ENCODE data around the gene ITPKC.
"Not testable (repeated sequence)": the region's sequence is repeated elsewhere in the genome, so short reads cannot be mapped to it uniquely, and the experiment has no call there.

ITPKC gene

DNA sequence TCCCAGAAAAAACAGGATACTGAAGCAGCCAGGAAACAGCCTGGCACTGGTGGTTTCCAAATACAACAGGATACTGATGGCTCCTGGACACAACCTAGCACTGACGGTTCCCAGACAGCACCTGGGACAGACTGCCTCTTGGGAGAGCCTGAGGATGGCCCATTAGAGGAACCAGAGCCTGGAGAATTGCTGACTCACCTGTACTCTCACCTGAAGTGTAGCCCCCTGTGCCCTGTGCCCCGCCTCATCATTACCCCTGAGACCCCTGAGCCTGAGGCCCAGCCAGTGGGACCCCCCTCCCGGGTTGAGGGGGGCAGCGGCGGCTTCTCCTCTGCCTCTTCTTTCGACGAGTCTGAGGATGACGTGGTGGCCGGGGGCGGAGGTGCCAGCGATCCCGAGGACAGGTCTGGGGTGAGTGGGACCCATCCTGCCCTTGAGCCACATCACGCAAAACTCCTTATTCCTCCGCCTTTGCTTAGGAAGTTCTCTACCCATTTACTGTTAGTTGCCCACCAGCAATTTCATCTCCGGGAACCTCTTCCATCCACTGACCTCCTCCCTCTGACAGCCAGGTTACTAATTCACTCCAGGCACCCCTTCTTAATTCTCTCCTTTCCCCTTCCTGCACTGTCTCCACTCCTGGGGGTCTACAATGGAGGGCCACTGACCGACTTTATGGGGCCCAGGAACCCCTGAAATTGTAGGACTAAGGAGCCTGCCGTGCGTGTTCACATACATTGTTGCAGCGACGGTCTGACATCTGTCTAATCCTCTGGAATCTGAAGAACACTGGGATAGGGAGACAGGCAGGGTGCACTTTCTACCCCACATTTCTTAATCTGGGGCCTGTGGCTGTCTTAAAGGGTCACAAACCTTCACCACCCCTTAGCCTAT lies 1.2 kb downstream of the ITPKC start:
- DNase-seq: no peak

DNA sequence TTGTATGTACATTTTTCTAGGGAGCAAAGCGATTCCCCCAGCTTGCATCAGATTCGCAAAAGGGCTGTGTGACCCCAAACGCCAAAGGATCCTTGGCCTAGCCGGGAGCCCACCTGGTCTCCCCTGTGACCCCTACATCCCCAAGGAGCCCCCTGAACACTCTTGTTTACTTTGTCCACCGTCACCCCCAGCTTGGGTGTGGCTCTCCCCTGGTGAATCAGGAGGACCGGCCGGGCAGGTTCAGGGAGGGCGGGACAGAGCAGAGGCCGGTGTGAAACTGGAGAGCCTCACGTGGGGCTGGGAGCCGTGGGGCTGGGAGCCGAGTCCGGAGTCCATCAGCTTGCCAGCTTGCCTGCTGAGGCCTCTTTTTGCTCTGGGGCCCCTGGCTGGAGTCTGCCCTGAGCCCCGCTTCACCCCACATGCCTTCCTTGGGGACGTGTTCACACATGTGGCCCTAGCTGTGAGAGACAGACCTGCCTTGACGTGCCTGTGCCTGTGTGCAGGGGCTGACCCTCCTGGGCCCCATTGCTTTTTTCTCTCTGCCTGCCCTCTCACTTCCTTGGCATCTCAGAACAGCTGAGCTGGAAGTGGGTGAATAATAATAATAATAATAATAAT lies 2.0 kb downstream of the ITPKC start:
- DNase-seq: peak; percentile 23

DNA sequence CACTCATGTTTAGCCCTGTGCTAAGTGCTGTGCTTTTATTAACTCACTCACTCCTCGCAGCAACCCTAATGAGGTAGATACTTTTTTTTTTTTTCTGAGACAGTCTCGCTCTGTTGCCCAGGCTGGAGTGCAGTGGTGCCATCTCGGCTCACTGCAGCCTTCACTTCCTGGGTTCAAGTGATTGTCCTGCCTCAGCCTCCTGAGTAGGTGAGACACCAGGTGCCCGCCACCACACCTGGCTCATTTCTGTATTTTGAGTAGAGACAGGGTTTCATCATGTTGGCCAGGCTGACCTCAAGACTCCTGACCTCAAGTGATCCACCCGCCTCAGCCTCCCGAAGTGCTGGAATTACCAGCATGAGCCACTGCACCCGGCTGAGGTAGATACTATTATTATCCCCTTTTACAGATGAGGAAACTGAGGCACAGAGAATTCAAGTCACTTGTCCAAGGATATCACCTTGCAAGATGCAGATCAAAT lies 2.5 kb downstream of the ITPKC start:
- DNase-seq: no peak

DNA sequence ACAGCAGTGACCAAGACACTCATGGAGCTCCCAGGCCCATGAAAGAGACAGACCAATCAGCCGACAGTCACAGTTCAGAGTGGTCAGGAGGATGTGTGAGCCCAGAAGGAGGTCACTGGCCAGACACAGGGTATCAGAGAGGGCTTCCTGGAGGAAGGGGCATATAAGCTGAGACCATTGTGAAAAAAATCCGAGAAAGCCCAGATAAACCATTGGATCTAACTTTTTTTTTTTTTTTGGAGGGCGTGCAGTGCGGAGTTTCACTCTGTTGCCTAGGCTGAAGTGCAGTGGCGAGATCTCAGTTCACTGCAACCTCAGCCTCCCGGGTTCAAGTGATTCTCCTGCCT lies 4.2 kb downstream of the ITPKC start:
- DNase-seq: no peak

DNA sequence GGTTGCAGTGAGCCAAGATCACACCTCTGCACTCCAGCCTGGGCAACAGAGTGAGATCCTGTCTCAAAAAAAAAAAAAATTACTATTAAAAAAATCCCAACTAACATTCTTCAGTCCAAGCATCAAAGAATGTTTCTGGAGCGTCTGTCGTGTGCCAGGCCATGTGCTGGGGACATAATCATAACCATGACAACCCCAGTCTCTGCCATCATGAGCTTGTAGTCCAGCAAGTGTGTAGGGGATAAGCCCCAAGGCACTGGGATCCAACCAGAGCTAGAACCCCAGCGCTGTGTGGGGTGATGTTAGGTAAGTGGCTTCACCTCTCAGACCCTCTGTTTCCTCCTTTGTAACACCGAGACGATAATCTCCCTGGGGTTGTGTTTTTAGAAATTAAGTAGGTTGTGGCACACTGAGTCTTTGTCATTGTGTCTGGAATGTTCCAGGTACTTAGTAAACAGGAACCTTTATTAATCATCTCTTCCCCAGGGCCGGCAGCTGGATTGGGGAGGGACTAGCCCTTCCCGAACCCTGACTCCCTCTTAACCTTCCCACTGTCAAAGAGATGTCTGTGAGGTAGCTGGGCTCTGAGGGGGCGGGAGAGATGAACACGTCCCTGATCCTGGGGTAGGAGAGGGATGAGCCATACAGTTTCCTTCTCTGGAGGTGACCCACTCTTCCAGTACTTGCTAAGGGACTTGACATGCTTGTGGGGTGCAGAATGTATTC lies 5.2 kb downstream of the ITPKC start:
- no peak for DNase-seq

DNA sequence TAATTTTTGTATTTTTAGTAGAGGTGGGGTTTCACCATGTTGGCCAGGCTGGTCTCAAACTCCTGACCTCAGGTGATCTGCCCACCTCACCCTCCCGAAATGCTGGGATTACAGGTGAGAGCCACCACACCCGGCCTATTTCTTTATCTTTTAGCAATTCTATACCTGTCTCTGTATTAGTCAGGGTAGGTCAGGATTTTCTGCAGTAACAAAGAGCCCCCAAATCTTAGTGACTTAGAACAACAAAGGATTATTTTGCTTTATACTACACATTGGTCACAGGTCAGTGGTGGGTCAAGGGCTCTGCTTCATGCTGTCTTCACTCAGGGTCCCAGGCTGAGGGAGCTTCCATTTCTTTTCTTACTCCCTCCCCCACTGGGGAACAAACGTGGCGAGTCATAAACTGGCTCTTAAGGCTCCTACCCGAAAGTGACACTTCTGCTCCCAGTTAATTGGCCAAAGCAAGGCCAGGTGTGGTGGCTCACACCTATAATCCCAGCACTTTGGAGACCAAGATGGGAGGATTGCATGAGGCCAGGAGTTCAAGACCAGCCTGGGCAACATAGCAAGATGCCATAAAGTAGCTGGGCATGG lies 6.8 kb downstream of the ITPKC start:
- no peak for DNase-seq

DNA sequence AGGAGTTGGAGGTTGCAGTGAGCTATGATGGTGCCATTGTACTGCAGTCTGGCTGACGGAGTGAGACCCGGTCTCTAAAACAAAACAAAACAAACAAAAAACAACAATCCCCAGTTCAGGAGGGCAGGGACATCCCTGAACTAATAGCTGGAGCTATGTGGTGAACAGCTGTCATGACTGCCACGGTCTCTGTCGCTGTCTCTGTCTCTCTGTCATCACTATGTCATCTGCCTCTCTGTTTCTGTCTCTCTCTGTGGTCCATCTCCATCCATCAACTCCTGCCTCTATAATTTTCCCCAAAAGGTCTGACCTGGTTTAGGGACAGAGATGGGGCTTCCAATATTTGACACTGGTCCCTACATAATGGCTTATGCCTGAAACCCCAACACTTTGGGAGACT lies 7.4 kb downstream of the ITPKC start:
- no peak for DNase-seq

DNA sequence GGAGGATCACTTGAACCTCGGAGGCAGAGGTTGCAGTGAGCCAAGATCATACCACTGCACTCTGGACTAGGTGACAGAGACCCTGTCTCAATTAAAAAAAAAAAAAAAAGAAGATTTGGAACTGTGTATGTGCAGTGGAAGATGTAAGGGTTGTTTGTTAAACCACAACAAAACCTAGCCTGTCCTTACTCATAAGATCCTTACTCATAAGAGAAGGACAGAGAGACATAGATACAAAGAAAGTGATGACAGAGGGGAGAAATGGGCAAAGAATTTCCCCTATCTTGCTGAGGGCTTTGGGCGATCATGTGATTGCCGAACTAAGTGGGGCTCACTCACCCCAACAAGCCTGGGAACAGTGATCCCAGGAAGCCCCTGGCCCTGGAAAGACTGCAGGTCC lies 7.9 kb downstream of the ITPKC start:
- no peak for DNase-seq

DNA sequence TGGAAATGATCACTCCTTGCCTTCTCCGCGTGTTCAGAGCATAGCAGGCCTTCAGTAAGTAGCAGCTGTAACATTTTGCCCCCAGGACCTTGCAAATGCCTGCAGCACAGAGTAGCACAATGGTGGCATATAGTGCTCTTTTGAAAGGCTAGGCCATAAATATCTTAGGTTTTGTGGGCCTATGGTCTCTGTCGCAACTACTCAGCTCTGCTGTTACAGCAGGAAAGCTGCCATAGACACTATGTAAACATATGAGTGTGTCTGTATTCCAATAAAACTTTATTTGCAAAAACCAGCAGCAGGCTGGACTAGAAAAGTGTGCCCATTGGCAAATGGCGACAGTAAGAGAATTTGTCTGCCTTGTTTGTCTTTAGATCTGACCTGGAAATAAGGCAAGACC lies 9.4 kb downstream of the ITPKC start:
- no peak for DNase-seq

DNA sequence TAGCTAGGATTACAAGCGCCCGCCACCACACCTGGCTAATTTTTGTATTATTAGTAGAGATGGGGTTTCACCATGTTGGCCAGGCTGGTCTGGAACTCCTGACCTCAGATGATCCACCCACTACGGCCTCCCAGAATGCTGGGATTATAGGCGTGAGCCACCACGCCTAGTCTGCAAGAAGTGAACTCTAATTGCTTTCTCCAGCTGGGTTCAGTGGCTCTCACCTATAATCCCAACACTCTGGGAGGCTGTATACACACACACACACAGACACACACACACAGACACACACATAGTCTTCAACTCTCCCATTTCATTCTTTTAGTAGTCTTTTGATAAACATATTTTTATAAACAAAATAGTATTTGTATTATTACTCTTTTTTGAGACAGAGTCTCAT lies 13.2 kb downstream of the ITPKC start:
- not testable (repeated sequence) for DNase-seq

DNA sequence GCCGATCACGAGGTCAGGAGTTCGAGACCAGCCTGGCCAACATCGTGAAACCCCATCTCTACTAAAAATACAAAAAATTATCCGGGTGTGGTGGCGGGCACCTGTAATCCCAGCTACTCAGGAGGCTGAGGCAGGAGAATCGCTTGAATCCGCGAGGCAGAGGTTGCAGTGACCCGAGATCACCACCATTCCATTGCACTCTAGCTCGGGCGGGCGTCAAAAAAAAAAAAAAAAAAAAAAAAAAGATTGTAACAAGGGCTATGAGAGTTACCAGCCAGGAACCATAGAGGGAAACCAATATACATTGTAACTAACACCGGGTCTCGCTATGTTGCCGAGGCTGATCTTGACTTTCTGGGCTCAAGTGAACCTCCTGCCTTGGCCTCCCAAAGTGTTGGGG lies 15.4 kb downstream of the ITPKC start:
- not testable (repeated sequence) for DNase-seq

DNA sequence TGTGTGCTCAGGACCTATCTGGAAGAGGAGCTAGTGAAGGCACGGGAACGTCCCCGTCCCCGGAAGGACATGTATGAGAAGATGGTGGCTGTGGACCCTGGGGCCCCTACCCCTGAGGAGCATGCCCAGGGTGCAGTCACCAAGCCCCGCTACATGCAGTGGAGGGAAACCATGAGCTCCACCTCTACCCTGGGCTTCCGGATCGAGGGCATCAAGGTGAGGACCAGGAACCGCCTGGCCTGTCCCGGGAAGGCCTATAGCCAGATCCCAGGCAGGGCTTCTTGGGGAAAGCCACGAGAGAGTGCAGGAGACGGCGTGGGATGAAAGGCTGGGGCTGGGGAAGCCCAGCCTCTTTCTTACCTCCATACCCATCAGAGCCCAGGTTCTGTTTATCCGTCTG lies 16.2 kb downstream of the ITPKC start:
- no peak for DNase-seq

DNA sequence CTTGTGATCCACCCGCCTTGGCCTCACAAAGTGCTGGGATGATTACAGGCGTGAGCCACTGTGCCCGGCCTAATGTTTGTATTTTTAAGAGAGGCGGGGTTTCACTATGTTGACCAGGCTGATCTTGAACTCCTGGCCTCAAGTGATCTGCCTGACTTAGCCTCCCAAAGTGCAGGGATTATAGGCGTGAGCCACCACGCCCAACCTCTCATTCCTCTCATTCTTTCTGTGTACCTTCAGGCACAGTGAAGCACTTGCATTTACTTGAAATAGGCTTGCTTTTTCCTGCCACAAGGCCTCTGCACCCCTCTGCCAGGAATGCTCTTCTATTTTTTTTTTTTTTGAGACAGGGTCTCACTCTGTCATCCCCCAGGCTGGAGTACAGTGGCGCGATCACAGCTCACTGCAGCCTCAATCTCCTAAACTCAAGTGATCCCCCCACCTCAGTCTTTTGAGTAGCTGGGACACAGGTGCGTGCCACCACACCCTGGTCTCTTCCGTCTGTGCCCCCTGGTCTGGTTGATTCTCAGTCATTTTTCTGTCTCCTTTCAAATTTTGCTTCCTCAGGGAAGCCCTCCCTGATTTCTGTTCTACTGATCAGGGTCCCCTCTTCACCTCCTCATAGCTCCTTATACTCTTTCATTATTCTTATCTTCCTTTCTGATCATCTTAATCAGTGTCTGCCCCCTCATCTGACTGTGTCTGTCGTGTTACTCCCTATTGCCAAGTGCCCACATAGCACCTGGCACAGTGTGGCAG lies 18.3 kb downstream of the ITPKC start:
- DNase-seq: no peak

DNA sequence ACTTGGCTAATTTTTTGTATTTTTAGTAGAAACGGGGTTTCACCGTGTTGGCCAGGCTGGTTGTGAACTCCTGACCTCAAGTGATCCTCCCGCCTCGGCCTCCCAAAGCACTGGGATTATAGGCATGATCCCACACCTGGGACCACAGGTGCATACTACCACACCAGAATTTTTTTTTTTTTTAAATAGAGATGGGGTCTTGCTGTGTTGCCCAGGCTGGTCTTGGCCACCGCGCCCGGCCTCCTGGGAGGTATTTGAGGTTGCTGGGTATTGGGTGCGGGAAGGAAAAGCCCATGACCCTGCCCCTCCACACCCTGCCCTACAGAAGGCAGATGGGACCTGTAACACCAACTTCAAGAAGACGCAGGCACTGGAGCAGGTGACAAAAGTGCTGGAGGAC lies 19.7 kb downstream of the ITPKC start:
- no peak for DNase-seq

DNA sequence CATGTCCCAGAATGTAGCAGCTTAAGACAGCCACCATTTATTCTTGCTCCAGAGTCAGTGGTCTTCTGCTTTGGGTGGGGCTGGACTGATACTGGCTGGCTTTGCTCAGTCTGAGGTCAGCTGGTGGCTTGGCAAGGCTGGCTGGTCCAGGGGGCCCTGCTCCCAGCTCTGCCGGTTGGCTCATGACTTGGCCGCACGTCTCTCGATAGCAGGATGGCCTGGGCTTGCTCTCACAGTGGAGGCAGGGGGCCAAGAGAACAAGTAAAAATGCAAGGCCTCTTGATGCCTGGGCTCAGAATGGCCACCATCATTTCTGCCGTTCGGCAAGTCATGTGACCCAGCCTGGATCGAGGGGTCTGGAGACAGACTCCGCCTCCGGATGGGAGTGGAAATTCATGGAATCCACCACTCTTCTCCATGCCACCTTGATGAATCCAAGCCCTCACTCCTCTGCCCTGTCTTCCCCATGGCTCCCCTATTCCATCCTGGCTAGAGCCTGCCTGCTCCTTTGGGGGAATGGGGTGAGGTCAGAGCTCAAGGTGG lies 20.3 kb downstream of the ITPKC start:
- DNase-seq: no peak

DNA sequence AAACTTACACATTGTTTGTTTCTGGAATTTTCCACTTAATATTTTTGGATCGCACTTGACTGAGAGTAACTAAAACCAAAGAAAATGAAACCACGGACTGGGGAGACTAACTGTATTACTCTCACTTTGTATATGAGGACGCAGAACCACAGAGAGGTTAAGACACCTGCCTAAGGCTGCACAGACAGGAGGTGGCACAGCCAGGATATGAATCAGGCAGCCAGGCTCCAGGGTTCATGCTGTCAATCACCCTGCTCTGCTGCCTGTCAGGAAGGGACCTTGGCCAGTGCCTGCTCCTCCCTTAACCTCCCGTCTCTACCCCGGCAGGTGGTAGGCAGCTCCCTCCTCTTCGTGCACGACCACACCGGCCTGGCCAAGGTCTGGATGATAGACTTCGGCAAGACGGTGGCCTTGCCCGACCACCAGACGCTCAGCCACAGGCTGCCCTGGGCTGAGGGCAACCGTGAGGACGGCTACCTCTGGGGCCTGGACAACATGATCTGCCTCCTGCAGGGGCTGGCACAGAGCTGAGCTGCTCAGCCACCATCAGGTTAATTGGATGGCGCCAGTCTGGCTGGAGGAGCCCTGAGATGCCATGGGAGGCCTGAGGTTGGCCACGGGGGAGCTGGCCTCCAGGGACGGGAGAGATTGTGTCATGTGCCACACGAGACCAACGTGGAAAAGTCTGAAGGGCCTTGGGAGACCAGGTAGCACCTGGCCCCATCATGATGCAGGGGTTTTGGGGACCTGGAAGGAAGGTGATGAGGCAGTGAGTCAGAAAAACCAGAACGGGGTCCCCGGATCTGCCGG lies 22.3 kb downstream of the ITPKC start:
- DNase-seq: no peak

DNA sequence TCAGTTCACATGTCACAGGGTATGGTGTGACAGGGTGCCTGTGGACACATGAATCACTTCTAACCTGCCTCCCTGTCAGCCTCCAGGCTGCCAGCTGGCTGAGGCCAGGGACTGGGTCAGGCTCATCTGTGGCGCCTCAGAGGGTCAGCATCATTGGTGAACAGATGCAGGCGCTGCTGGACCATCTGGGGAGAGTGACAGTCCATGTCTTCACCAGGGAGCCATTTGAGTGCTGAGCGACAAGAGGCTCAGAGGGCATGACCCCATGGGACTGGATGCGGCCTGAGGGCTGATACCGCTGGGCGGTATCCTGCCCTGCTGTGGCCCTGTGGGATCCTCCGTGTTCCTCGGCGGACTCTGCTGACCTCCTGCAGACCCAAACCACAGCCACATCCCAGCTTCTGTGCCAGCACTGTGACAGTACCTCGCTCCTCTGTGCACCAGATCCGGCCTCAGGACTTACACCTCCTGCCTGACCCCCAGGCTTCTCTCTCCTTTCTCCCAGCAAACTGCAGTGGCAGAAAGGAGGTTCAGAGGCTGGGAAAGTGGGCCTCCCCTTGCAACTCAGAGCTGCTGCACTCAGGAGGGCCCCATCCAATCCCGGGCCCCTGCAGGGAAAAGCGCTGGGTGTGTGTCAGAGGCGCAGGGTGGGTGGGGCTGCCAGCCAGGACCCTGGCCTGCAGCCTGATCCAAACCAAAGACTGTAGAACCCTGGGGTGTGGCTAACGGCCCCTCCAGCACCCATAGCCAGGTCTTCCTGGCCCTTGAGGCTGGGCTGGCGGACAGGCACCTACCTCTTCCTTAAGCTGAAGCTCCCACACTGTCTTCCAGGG lies 23.2 kb downstream of the ITPKC start:
- no peak for DNase-seq

DNA sequence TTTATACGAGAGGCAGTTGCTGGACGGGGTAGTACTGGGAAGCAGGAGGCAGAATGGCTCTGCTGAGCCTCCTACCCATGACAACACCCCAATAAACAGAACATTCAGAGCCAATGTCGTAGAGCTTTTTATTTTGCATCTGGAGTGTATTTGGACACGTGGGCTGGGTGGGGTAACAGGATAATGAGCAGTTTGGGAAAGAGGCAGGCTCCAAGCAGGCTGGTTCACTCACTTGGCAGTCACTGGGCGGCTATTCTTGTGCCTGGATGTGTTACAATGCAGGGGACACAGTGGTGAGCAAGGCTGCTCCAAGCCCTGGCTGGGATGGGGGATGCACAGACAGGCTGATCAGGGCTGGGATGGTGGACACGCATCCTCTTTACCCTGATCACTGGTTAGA lies 23.8 kb downstream of the ITPKC start:
- DNase-seq: no peak

DNA sequence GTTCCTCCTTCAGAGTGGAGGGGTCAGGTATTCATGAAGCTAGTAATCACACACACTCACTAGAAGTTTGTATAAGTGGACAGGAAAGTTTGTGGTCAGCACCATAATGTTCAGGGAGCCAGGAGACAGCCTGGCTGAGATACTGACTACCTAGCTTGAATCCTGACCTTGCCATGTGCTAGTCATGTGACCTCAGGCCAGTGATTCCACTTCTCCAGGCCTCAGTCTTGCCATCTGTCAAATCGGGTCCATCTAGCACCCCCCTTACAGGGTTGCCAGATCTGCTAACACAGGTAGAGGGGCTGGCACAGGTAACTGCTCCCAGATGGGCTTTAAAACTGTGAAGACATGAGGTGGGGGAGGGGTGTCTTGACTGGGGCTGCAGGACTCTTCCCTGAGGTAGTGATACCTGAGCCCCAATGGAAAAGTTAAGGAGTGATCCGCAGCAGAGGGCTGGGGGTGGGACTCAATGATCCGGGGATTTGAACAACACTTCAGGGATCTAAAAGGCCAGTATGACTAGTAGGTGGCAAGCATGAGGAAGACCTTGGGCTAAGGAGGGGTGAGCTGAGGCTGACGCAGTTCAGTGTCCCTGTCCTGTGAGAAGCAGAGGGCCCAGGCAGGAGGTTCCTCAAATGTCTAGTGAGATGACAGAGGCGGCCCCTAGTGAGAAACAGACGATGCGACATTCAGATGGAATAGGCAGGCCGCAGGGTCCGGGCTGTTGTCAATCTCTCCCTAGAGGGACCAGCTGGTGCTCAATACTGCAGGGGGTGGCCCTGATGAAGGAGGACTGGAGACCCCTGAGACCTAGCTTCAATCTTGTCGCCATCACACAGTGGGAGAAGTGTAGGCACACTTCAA lies 24.8 kb downstream of the ITPKC start:
- DNase-seq: no peak

DNA sequence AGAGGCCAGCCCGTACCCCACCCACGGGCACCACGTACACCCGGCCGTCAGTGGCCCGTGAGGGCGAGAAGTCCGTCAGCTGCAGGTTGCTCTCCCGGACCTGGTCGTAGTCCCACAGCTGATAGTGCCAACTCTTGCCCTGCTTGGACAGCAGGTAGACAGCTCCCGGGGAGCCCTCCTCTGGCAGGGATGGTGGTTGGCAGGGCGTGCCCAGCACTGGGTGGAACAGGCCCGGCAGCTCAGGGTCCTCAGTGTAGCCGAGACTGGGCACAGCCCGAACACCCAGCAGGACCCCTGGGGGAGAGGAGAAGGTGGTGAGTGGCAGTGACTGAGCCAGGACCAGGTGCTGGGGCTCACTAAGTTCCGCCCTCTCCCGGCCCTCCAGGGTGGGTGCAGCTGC lies 25.6 kb downstream of the ITPKC start:
- DNase-seq: no peak
